ENCODE data around the gene RBMS3. TPM values are rescaled to one million over a fixed set of nuclear protein-coding genes. Genes with fewer than 3 reads are reported as not detected.
A peak's percentile ranks its signal among the peaks of the same experiment; 100 is the strongest.

The RBMS3 gene
- total RNA-seq, 1 experiment from 2014 or later, result 0.42 TPM

GRCh38 chr3:29694331-29694730 is 413.5 kb downstream of the RBMS3 start:
- RAD21 ChIA-PET (ENCODE audit: low non-redundant PET in 1 of 2, low total read pairs in 2 of 2, uncharacterized antibody in 2 of 2, unreplicated experiment in 2 of 2), result no interaction called here
- no peak overlapping the region; a peak in 1 of 4 replicates for H3K4me3 ChIP-seq (replicated peaks in 1 of 2; ENCODE audit: low read depth in 1 of 2, low read length in 2 of 2)
- H4K20me1 ChIP-seq (ENCODE audit: insufficient read depth), result no peaks in the 10 kb centered on the region
- no TSS peak for BruUV-seq (replicated peaks)
- H3K9me3 ChIP-seq (ENCODE audit: control insufficient read depth in 1 of 2, insufficient read depth in 1 of 2, low read depth in 1 of 2, low read length in 2 of 2), result no peaks in the 10 kb centered on the region
- H3K9ac ChIP-seq (ENCODE audit: low read length), result no peak overlapping the region
- no peak for TF ChIP-seq EGR1 (IDR thresholded peaks at IDR 0.05; ENCODE audit: low read depth)
- TF ChIP-seq SRF (IDR thresholded peaks at IDR 0.05; ENCODE audit: low read depth), result no peak
- TF ChIP-seq YY1 (IDR thresholded peaks at IDR 0.05; ENCODE audit: extremely low read depth, insufficient replicate concordance, low read depth, low read length), result no peak
- no peak for TF ChIP-seq ATF3 (IDR thresholded peaks at IDR 0.05)
- no peak for TF ChIP-seq POLR2A (IDR thresholded peaks at IDR 0.05; ENCODE audit: borderline replicate concordance, extremely low read depth, insufficient read depth, insufficient read length)
- no peak for TF ChIP-seq EZH2phosphoT487 (IDR thresholded peaks at IDR 0.05; ENCODE audit: borderline replicate concordance)
- TF ChIP-seq CBX3 (IDR thresholded peaks at IDR 0.05; ENCODE audit: low read depth), result no peak
- no peak for TF ChIP-seq MAX (IDR thresholded peaks at IDR 0.05)
- no peak for TF ChIP-seq RAD21 (IDR thresholded peaks at IDR 0.05; ENCODE audit: low read depth)
- TF ChIP-seq SIN3A (IDR thresholded peaks at IDR 0.05; ENCODE audit: low read depth), result no peak
- TF ChIP-seq CEBPB (IDR thresholded peaks at IDR 0.05; ENCODE audit: low read depth), result no peak
- TF ChIP-seq ZFX (IDR thresholded peaks at IDR 0.05), result no peak
- no peak for TF ChIP-seq EZH2 (IDR thresholded peaks at IDR 0.05)
- no peak for TF ChIP-seq JUND (IDR thresholded peaks at IDR 0.05)
- no peak for TF ChIP-seq ELF1 (IDR thresholded peaks at IDR 0.05; ENCODE audit: borderline replicate concordance, low read depth)
- TF ChIP-seq SP1 (IDR thresholded peaks at IDR 0.05; ENCODE audit: low read depth), result no peak
- TF ChIP-seq FOSL1 (IDR thresholded peaks at IDR 0.05; ENCODE audit: low read depth), result no peak
- no peak for TF ChIP-seq REST (IDR thresholded peaks at IDR 0.05; ENCODE audit: low read depth)
- no peak for TF ChIP-seq ZBTB33 (IDR thresholded peaks at IDR 0.05; ENCODE audit: extremely low read depth, insufficient replicate concordance, low read length)
- H3K79me2 ChIP-seq (ENCODE audit: insufficient read depth, low read length), result no peaks in the 10 kb centered on the region
- CTCF ChIA-PET, result no interaction called here
- no peaks in the 10 kb centered on the region for H3K36me3 ChIP-seq (ENCODE audit: control insufficient read depth in 1 of 2, insufficient read depth in 2 of 2, low read length in 2 of 2)
- no peak overlapping the region for H3K27ac ChIP-seq (ENCODE audit: low read depth, low read length)
- peaks cover 7 to 26% of the 10 kb centered on the region in 2 experiments for H3K4me1 ChIP-seq (ENCODE audit: control insufficient read depth in 1 of 2, insufficient read depth in 2 of 2, low read length in 2 of 2)
- peak overlapping the region; percentile 45 for H3K4me2 ChIP-seq (ENCODE audit: low read length)
- H2AFZ ChIP-seq (ENCODE audit: low read depth, low read length, poor library complexity, severe bottlenecking), result peak overlapping the region; percentile 38
- no peaks in the 10 kb centered on the region for H3K27me3 ChIP-seq (ENCODE audit: insufficient read depth, low read length)
- no peaks in the 10 kb centered on the region for H3K9me2 ChIP-seq (ENCODE audit: insufficient read depth)
- ATAC-seq (peak; percentile 59; the same call in 1 of the 2 replicates), DNase-seq (ENCODE audit: low read depth, low spot score) (no peak)
- intact Hi-C loops (cut with micrococcal nuclease), result no loop called here
- POLR2A ChIA-PET, result no interaction called here

All from HCT116 (cell line).